Psoas muscle (tissue), 8 donors: ENCODE measurements around the gene MYO1G. TPM values are rescaled to one million over a fixed set of nuclear protein-coding genes. Genes with fewer than 3 reads are reported as not detected.
"Not testable (repeated sequence)": the region's sequence is repeated elsewhere in the genome, so short reads cannot be mapped to it uniquely, and the experiment has no call there.

Experiments used
- ATAC-seq, 4 donors: fragments of 200-7000 bp; cut with Tn5 transposase; one replicate each; pipeline ENCODE4 v1.9.1; 2020; ENCODE audit warnings: moderate library complexity in 3 of 4, mild to moderate bottlenecking in 2 of 4
- DNase-seq, 2 donors: peaks; one replicate each; pipeline ENCODE4 v3.0.0-alpha.2; 2020
- H3K27ac ChIP-seq: fragments of 200-600 bp; one replicate; pipeline ENCODE4 v1.8.0; 2022
- H3K27me3 ChIP-seq, 3 donors: fragments of 200-600 bp in 1 of 3; one replicate each; pipeline versions ENCODE4 v1.6.1 to v1.8.0; 2013 to 2022; ENCODE audit warnings: low read length in 2 of 3, mild to moderate bottlenecking in 2 of 3, moderate library complexity in 1 of 3; ENCODE audit not compliant: insufficient read depth in 3 of 3
- H3K36me3 ChIP-seq, 2 donors: fragments of 200-600 bp in 1 of 2; one replicate each; pipeline versions ENCODE4 v1.6.1 to v1.8.0; 2013 to 2022; ENCODE audit warnings: low read depth in 1 of 2, mild to moderate bottlenecking in 1 of 2, moderate library complexity in 1 of 2; ENCODE audit not compliant: insufficient read depth in 1 of 2
- H3K4me1 ChIP-seq: fragments of 200-600 bp; one replicate; pipeline ENCODE4 v1.8.0; 2022
- H3K4me3 ChIP-seq: fragments of 200-600 bp; one replicate; pipeline ENCODE4 v1.8.0; 2022; ENCODE audit warnings: mild to moderate bottlenecking
- H3K9me3 ChIP-seq: fragments of 200-600 bp; one replicate; pipeline ENCODE4 v1.8.0; 2022
- CTCF ChIP-seq: fragments of 200-600 bp; IDR thresholded peaks from one replicate; pipeline ENCODE4 v1.8.0; 2022; ENCODE audit warnings: antibody characterized with exemption
- WGBS, 3 donors: extraction: QIAGEN DNeasy Blood & Tissue Kit; methylation state at CpG; one replicate each; pipeline versions ENCODE4 v1.1.6 to v1.1.7; 2013; 5-methylcytosine and 5-hydroxymethylcytosine counted together
- intact Hi-C, 2 donors: fragments of 100-400 bp; cut with DNase I; formaldehyde crosslinking; loops; one replicate each; pipeline versions ENCODE4 v1.11.0 to v1.14.2; 2022
- polyA plus RNA-seq, 3 donors: library from polyadenylated mRNA; stranded (reverse); fragments of 200-250 nt; gene quantifications; one replicate each; pipeline ENCODE4 v1.2.3, GENCODE V29; 2013
- total RNA-seq, 4 donors: library from RNA; stranded (reverse); fragmentation: NEBNext Ultra II Directional in 2 of 4; extraction: Animal tissue kit (Norgen Biotek cat#: 25700) in 2 of 4; gene quantifications; one replicate each; pipeline versions ENCODE4 v1.2.1 to v1.2.4, GENCODE V29; 2021 to 2023
- donor health status: healthy with polysubstance abuse.
- donor health status: DM: no; HTN: no; CAD: no; lungs with moderate emphysema.
- donor health status: Bipolar disorder and iron deficiency.
- donor health status: healthy.
- donor health status: DM: yes; HTN: yes; CAD: no.
- donor health status: DM: no; HTN: no; CAD: no.
- donor health status: DM: no; HTN: no; CAD: no.
- donor health status: DM: yes; HTN: yes; CAD: no.

Gene MYO1G
- total and polyA plus RNA-seq, 7 donors: 0.11 to 1.9 (median 0.41) TPM

- Histone ChIP-seq H3K27me3 (no peaks in the 10 kb centered on the region), H3K36me3 (no peaks in the 10 kb centered on the region), H3K4me1 (no peaks in the 10 kb centered on the region), H3K4me3 (no peak overlapping the region), H3K27ac (no peak overlapping the region), H3K9me3 (no peaks in the 10 kb centered on the region)
- DNase-seq: no peak
- intact Hi-C loops: no loop called here
- TF ChIP-seq CTCF: no peak
- ATAC-seq: no peak
Measured at GRCh38 chr7:44943631-44944030, 35.2 kb downstream of the MYO1G start.

- intact Hi-C loops: no loop called here
- no peak for ATAC-seq
Measured at GRCh38 chr7:44937426-44937825, 41.4 kb downstream of the MYO1G start.

GRCh38 chr7:44936322-44936721 lies 42.5 kb downstream of the MYO1G start:
- intact Hi-C loops: no loop called here
- DNase-seq (no peak), ATAC-seq (no peak)
- Histone ChIP-seq H3K27me3 (peaks cover 0 to 2% (median 0%) of the 10 kb centered on the region in 3 donors), H3K4me1 (no peaks in the 10 kb centered on the region), H3K27ac (no peak overlapping the region), H3K9me3 (no peaks in the 10 kb centered on the region), H3K36me3 (no peaks in the 10 kb centered on the region), H3K4me3 (no peak overlapping the region)
- 72 to 74% (median 73%) methylated on average over 5 of the region's 5 CpGs for WGBS, 3 donors
- no peak for TF ChIP-seq CTCF

More at GRCh38 chr7:44937426-44937825, 41.4 kb downstream of the MYO1G start:
- H3K9me3 ChIP-seq: no peaks in the 10 kb centered on the region
- no peak for DNase-seq
- no peaks in the 10 kb centered on the region for H3K4me1 ChIP-seq
- no peaks in the 10 kb centered on the region for H3K36me3 ChIP-seq
- WGBS, 3 donors: 62 to 67% (median 63%) methylated on average over 4 to 5 of the region's 5 CpGs
- no peak overlapping the region for H3K4me3 ChIP-seq
- no peaks in the 10 kb centered on the region for H3K27me3 ChIP-seq
- no peak for TF ChIP-seq CTCF
- no peak overlapping the region for H3K27ac ChIP-seq

- DNase-seq: no peak
- Histone ChIP-seq H3K36me3 (no peaks in the 10 kb centered on the region), H3K27ac (no peak overlapping the region), H3K9me3 (no peaks in the 10 kb centered on the region), H3K4me3 (no peak overlapping the region), H3K27me3 (peaks cover 0 to 9% (median 0%) of the 10 kb centered on the region in 3 donors), H3K4me1 (no peaks in the 10 kb centered on the region)
- 74 to 88% (median 83%) methylated on average over 4 of the region's 4 CpGs for WGBS, 3 donors
- intact Hi-C loops: no loop called here
- no peak for ATAC-seq
- TF ChIP-seq CTCF: no peak
Measured at GRCh38 chr7:44935583-44935982, 43.2 kb downstream of the MYO1G start.

GRCh38 chr7:44935016-44935415 lies 43.8 kb downstream of the MYO1G start:
- DNase-seq (no peak), ATAC-seq (no peak)
- H3K4me1 ChIP-seq: no peaks in the 10 kb centered on the region
- no peak overlapping the region for H3K27ac ChIP-seq
- intact Hi-C loops: no loop called here
- no peaks in the 10 kb centered on the region for H3K9me3 ChIP-seq
- H3K4me3 ChIP-seq: no peak overlapping the region
- no peak for TF ChIP-seq CTCF
- WGBS, 3 donors: 7 to 12% (median 10%) methylated on average over 1 of the region's 1 CpG
- peaks cover 0 to 12% (median 0%) of the 10 kb centered on the region in 3 donors for H3K27me3 ChIP-seq
- H3K36me3 ChIP-seq: no peaks in the 10 kb centered on the region

GRCh38 chr7:44934510-44934909 lies 44.3 kb downstream of the MYO1G start:
- intact Hi-C loops, ATAC-seq, H3K4me1 ChIP-seq, H3K4me3 ChIP-seq, H3K36me3 ChIP-seq, DNase-seq, H3K27ac ChIP-seq, H3K9me3 ChIP-seq: not testable (repeated sequence)
- 60 to 79% (median 78%) methylated on average over 5 of the region's 5 CpGs for WGBS, 3 donors
- H3K27me3 ChIP-seq: peaks cover 0 to 13% (median 2%) of the 10 kb centered on the region in 3 donors
